ENCODE results near the gene SIGLEC15.
"Not testable (repeated sequence)": the region's sequence is repeated elsewhere in the genome, so short reads cannot be mapped to it uniquely, and the experiment has no call there.

The SIGLEC15 gene

DNA sequence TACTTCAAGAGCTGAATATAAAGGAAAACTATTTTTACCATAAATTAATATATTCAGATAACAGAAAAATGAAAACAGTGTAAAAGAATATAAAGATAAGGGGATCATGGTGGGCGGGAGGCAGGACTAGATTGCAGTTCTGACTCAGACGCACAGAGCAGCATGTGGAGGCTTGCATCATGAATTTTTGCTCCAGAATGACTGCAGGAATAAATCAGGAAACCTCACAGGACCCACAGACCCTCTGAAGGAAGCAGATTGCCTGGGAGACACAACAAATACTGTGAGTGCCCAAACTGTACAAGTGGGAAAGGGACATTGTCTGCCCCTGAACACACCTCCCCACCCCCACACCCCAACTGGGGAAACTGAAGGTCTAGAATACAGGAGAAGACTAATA is 19.2 kb upstream of the SIGLEC15 start:
- Histone ChIP-seq H3K27me3 (ENCODE audit: insufficient read depth, low read depth, severe bottlenecking) (peaks cover 56% of the 10 kb centered on the region), H3K4me3 (ENCODE audit: low read depth, low read length) (no peak overlapping the region), H3K36me3 (no peaks in the 10 kb centered on the region), H3K27ac (no peak overlapping the region), H3K9me3 (ENCODE audit: severe bottlenecking) (peaks cover 5% of the 10 kb centered on the region)
- TF ChIP-seq, protein P1, sequence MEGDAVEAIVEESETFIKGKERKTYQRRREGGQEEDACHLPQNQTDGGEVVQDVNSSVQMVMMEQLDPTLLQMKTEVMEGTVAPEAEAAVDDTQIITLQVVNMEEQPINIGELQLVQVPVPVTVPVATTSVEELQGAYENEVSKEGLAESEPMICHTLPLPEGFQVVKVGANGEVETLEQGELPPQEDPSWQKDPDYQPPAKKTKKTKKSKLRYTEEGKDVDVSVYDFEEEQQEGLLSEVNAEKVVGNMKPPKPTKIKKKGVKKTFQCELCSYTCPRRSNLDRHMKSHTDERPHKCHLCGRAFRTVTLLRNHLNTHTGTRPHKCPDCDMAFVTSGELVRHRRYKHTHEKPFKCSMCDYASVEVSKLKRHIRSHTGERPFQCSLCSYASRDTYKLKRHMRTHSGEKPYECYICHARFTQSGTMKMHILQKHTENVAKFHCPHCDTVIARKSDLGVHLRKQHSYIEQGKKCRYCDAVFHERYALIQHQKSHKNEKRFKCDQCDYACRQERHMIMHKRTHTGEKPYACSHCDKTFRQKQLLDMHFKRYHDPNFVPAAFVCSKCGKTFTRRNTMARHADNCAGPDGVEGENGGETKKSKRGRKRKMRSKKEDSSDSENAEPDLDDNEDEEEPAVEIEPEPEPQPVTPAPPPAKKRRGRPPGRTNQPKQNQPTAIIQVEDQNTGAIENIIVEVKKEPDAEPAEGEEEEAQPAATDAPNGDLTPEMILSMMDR (IDR thresholded peaks at IDR 0.05; ENCODE audit: low read depth, low read length): no peak
- no peak for DNase-seq

DNA sequence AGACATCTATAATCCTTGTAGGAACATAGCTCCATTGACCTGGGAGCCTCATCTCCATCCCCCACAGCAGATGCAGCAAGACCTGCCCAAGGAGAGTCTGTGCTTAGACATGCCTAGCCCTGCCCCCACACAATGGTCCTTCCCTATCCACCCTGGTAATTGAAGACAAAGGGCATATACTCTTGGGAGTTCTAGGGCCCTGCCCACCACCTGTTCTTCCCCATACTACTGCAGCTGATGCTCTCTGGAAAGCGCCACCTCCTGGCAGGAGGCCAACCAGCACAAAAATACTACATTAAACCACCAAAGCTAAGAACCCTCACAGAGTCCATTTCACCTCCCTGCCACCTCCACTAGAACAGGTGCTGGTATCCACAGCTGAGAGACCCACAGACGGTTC is 18.3 kb upstream of the SIGLEC15 start:
- peak; percentile 67 for DNase-seq
- H3K9me3 ChIP-seq (ENCODE audit: severe bottlenecking); H3K27ac ChIP-seq; H3K36me3 ChIP-seq; H3K4me3 ChIP-seq (ENCODE audit: low read depth, low read length): not testable (repeated sequence)
- TF ChIP-seq, protein P1 (IDR thresholded peaks at IDR 0.05; ENCODE audit: low read depth, low read length): peak; percentile 47; the same call in 1 of the 2 replicates
- peaks cover 51% of the 10 kb centered on the region for H3K27me3 ChIP-seq (ENCODE audit: insufficient read depth, low read depth, severe bottlenecking)

DNA sequence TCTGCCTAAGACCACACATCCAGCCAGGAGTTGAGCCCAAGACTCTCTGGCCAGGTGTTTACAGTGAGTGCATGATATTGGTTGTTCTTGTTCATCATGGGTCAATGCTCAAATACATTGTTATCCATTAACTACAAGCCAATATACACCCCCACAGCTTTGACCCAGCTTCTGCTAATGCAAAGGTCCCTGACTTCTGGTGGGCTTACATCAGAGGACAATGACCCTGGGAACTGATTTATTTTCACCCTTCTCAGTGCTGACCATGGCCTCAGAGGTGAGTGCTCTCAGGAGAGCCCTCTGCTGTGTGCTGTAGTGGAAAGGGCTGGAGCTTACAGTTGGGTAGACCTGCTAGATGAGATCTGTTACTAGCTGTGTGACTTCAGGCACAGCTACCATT is 10.7 kb upstream of the SIGLEC15 start:
- not testable (repeated sequence) for H3K4me3 ChIP-seq (ENCODE audit: low read depth, low read length); H3K36me3 ChIP-seq; H3K27ac ChIP-seq; H3K9me3 ChIP-seq (ENCODE audit: severe bottlenecking); DNase-seq
- peaks cover 39% of the 10 kb centered on the region for H3K27me3 ChIP-seq (ENCODE audit: insufficient read depth, low read depth, severe bottlenecking)

DNA sequence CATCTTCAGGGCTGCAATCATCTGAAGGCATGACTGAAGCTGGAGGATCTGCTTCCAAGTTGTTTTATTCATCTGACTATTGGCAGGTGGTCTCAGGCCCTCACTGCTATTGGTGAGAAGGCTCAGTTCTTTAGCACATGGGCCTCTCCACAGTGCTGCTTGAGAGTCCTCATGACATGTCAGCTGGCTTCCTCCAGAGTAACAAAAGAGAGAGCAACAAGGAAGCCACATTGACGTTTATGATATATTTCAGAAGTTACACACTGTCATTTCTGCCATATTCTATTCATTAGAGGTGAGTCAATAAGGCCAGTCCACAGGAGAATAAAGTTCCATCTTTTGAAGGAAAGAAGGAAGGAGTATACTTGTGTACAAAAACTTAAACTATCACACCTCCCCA is 7.9 kb upstream of the SIGLEC15 start:
- no peaks in the 10 kb centered on the region for H3K36me3 ChIP-seq
- no peak for DNase-seq
- TF ChIP-seq, protein P1 (IDR thresholded peaks at IDR 0.05; ENCODE audit: low read depth, low read length): no peak
- H3K27ac ChIP-seq: no peak overlapping the region
- no peak overlapping the region for H3K4me3 ChIP-seq (ENCODE audit: low read depth, low read length)
- peaks cover 48% of the 10 kb centered on the region for H3K27me3 ChIP-seq (ENCODE audit: insufficient read depth, low read depth, severe bottlenecking)
- H3K9me3 ChIP-seq (ENCODE audit: severe bottlenecking): no peaks in the 10 kb centered on the region

DNA sequence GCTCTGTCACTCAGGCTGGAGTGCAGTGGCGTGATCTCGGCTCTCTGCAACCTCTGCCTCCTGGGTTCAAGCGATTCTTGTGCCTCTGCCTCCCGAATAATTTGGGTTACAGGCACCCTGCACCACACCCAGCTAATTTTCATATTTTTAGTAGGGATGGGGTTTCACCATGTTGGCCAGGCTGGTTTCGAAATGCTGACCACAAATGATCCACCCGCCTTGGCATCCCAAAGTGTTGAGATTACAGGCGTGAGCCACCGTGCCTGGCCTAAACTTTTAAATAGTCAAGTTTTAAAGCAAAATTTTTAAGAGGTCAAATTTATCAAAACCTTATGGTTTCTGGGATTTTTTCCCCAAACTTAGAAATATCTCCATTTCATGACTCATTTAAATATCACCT is 6.7 kb upstream of the SIGLEC15 start:
- peaks cover 60% of the 10 kb centered on the region for H3K27me3 ChIP-seq (ENCODE audit: insufficient read depth, low read depth, severe bottlenecking)
- DNase-seq; H3K9me3 ChIP-seq (ENCODE audit: severe bottlenecking); H3K36me3 ChIP-seq; H3K27ac ChIP-seq; H3K4me3 ChIP-seq (ENCODE audit: low read depth, low read length): not testable (repeated sequence)

DNA sequence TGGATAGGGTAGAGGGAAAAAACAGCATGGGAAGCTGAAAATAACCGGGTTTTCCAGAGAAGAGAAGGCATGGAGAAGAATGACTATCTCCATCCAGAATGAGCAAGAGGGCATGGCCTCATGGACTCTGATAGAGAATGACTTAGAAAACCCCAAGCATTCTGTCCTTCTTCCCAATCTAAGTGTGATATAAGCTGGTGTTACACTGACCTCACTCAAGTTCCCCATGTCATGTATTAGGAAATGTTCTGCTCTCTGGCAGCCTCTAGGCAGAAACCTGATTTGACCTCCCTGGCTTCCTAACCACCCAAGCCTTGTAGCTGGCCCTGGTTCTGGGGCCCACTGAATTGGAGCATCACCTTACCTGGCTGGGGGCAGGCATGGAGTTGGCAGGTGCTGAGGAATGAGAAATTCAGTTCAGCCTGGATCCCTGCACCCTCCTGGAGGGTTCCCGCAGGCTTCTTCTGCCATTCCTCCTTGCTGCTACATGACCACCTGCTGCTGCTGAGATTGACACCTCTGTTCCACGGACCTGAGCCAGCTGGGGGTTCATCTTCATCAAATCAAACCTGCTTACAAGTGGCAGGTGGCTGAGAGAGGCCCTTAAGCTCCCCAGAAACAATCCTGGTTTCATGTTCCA is 5.2 kb upstream of the SIGLEC15 start:
- TF ChIP-seq, protein P1 (IDR thresholded peaks at IDR 0.05; ENCODE audit: low read depth, low read length): no peak
- DNase-seq: no peak
- Histone ChIP-seq H3K4me3 (ENCODE audit: low read depth, low read length) (no peak overlapping the region), H3K9me3 (ENCODE audit: severe bottlenecking) (no peaks in the 10 kb centered on the region), H3K27me3 (ENCODE audit: insufficient read depth, low read depth, severe bottlenecking) (peaks cover 73% of the 10 kb centered on the region), H3K36me3 (no peaks in the 10 kb centered on the region), H3K27ac (no peak overlapping the region)

DNA sequence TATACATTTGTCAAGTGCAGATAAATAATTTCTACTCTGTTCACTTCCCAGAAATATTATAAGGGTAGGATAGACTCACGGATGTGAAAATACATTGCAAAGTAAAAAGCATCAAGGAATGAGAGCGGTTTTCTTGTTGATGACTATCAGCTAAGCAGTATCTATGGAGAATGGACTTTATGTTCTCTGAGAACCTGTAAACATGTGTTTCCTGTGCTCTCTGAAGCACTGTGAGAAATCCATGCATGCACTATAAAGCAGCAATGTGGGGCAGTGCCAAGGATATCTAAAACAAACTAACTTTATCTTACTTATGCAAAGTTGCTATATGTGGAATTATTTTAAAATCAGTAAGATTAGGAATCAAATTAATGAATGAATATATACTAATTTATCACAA is 4.4 kb upstream of the SIGLEC15 start:
- TF ChIP-seq, protein P1 (IDR thresholded peaks at IDR 0.05; ENCODE audit: low read depth, low read length): no peak
- H3K9me3 ChIP-seq (ENCODE audit: severe bottlenecking): no peaks in the 10 kb centered on the region
- H3K4me3 ChIP-seq (ENCODE audit: low read depth, low read length): no peak overlapping the region
- no peaks in the 10 kb centered on the region for H3K36me3 ChIP-seq
- no peak for DNase-seq
- H3K27ac ChIP-seq: no peak overlapping the region
- H3K27me3 ChIP-seq (ENCODE audit: insufficient read depth, low read depth, severe bottlenecking): peaks cover 77% of the 10 kb centered on the region
